PC-3 (cell line): ENCODE data around the gene CYP27C1. TPM values are rescaled to one million over a fixed set of nuclear protein-coding genes. Genes with fewer than 3 reads are reported as not detected.

Experiments
- ATAC-seq: fragments of 200-7000 bp; cut with Tn5 transposase; 2 replicates; pipeline ENCODE4 v1.9.1; 2020; ENCODE audit warnings: mild to moderate bottlenecking, moderate library complexity
- BruUV-seq: library from RNA; stranded (reverse); fragments of 400-500 nt; replicated peaks from 2 replicates; lab custom pipeline; 2021; lab: Mats Ljungman, UMichigan
- CTCF ChIA-PET: fragments of 300-600 bp; sonication (Branson Sonifier 250); formaldehyde crosslinking; loops from one replicate; lab custom pipeline; 2022; ENCODE audit warnings: antibody characterized with exemption; lab: Charles Lee
- POLR2A ChIA-PET: fragments of 300-600 bp; sonication (Branson Sonifier 250); formaldehyde crosslinking; loops from one replicate; lab custom pipeline; 2022; ENCODE audit warnings: antibody characterized with exemption; ENCODE audit not compliant: unreplicated experiment; lab: Charles Lee
- DNase-seq: peaks from one replicate; pipeline ENCODE4 v3.0.0-alpha.2; 2015
- H2AFZ ChIP-seq: fragments of 300-600 bp; sonication (generic); 2 replicates; pipeline ENCODE4 v1.6.0; 2016; ENCODE audit warnings: antibody characterized with exemption, low read length
- H3F3A ChIP-seq: fragments of 300-600 bp; sonication (generic); one replicate; pipeline ENCODE4 v1.6.0; 2017; ENCODE audit warnings: antibody characterized with exemption, low read length, control low read depth, mild to moderate bottlenecking; ENCODE audit not compliant: unreplicated experiment
- H3K27ac ChIP-seq: fragments of 300-600 bp; sonication (generic); 2 replicates; pipeline ENCODE4 v1.5.1; 2016; ENCODE audit warnings: mild to moderate bottlenecking, low read length
- H3K27me3 ChIP-seq: fragments of 300-600 bp; sonication (generic); 2 replicates; pipeline ENCODE4 v1.6.1; 2016; ENCODE audit warnings: low read length, mixed read lengths
- H3K36me3 ChIP-seq: fragments of 300-600 bp; sonication (generic); 2 replicates; pipeline ENCODE4 v1.6.1; 2016; ENCODE audit warnings: low read depth, mixed run types, low read length, mixed read lengths
- H3K4me1 ChIP-seq: fragments of 300-600 bp; sonication (generic); 2 replicates; pipeline ENCODE4 v1.5.1; 2016; ENCODE audit warnings: low read length; ENCODE audit not compliant: insufficient read depth
- H3K4me2 ChIP-seq: fragments of 300-600 bp; sonication (generic); 2 replicates; pipeline ENCODE4 v1.6.0; 2016; ENCODE audit warnings: low read length
- H3K4me3 ChIP-seq: fragments of 300-600 bp; sonication (generic); 2 replicates; pipeline ENCODE4 v1.5.1; 2016; ENCODE audit warnings: mild to moderate bottlenecking, low read length, mixed read lengths
- H3K79me2 ChIP-seq: fragments of 300-600 bp; sonication (generic); 2 replicates; pipeline ENCODE4 v1.6.1; 2017; ENCODE audit warnings: low read length, mixed read lengths
- H3K9ac ChIP-seq: fragments of 300-600 bp; sonication (generic); 2 replicates; pipeline ENCODE4 v1.6.0; 2016; ENCODE audit warnings: mild to moderate bottlenecking, low read length
- H3K9me2 ChIP-seq: fragments of 300-600 bp; sonication (generic); replicated peaks from 2 replicates; pipeline ENCODE4 v1.6.1; 2016; ENCODE audit warnings: mixed run types, low read length, mixed read lengths
- H3K9me3 ChIP-seq: fragments of 300-600 bp; sonication (generic); 2 replicates; pipeline ENCODE4 v1.6.1; 2016; ENCODE audit warnings: low read length, mixed read lengths
- H4K20me1 ChIP-seq: fragments of 300-600 bp; sonication (generic); 2 replicates; pipeline ENCODE4 v1.6.1; 2016; ENCODE audit warnings: low read length, mixed read lengths
- CTCF ChIP-seq: fragments of 300-600 bp; sonication (generic); conservative IDR thresholded peaks from 2 replicates; pipeline ENCODE4 v1.5.1; 2017; ENCODE audit warnings: antibody characterized with exemption, low read depth, mild to moderate bottlenecking, low read length
- EZH2 ChIP-seq: fragments of 300-600 bp; sonication (generic); IDR thresholded peaks from one replicate; pipeline ENCODE4 v1.6.1; 2017; ENCODE audit warnings: antibody characterized with exemption, mild to moderate bottlenecking, low read length; ENCODE audit not compliant: unreplicated experiment
- EZH2phosphoT487 ChIP-seq: fragments of 300-600 bp; sonication (generic); IDR thresholded peaks from 2 replicates; pipeline ENCODE4 v1.6.1; 2018; ENCODE audit warnings: mild to moderate bottlenecking, antibody characterized with exemption, low read length, borderline replicate concordance
- intact Hi-C: fragments of 100-400 bp; cut with micrococcal nuclease; formaldehyde crosslinking; loops from 2 replicates; pipeline ENCODE4 v1.9.0; 2023
- total RNA-seq: library from RNA; depleted of rRNA; stranded (reverse); fragments of >200 nt; gene quantifications from 2 replicates; pipeline ENCODE4 v1.2.3, GENCODE V29; 2014

CYP27C1 gene
- total RNA-seq, 1 experiment from 2014 or later = 0.36 TPM

- H3K27ac ChIP-seq = no peak overlapping the region
- H3K36me3 ChIP-seq = no peaks in the 10 kb centered on the region
- TF ChIP-seq CTCF (no peak), EZH2phosphoT487 (no peak), EZH2 (no peak)
- ATAC-seq = no peak
- no peak overlapping the region for H3K9ac ChIP-seq
- POLR2A ChIA-PET = no interaction called here
- no TSS peak for BruUV-seq
- no peaks in the 10 kb centered on the region for H3K27me3 ChIP-seq
- H3K9me3 ChIP-seq = no peaks in the 10 kb centered on the region
- H2AFZ ChIP-seq = no peak overlapping the region
- no peak overlapping the region for H3K4me2 ChIP-seq
- no peaks in the 10 kb centered on the region for H4K20me1 ChIP-seq
- no peaks in the 10 kb centered on the region for H3F3A ChIP-seq
- no peak for DNase-seq
- intact Hi-C loops = no loop called here
- no peaks in the 10 kb centered on the region for H3K9me2 ChIP-seq
- H3K4me1 ChIP-seq = no peaks in the 10 kb centered on the region
- no peak overlapping the region for H3K4me3 ChIP-seq
- CTCF ChIA-PET = no interaction called here
- no peaks in the 10 kb centered on the region for H3K79me2 ChIP-seq
Observed at GRCh38 chr2:127137741-127138140, 82.4 kb downstream of the CYP27C1 start.

- H3K9me2 ChIP-seq = no peaks in the 10 kb centered on the region
- no peaks in the 10 kb centered on the region for H3F3A ChIP-seq
- no peak overlapping the region for H3K9ac ChIP-seq
- no peaks in the 10 kb centered on the region for H3K36me3 ChIP-seq
- H3K4me3 ChIP-seq = no peak overlapping the region
- no peak overlapping the region for H3K27ac ChIP-seq
- TF ChIP-seq EZH2 (no peak), CTCF (no peak), EZH2phosphoT487 (no peak)
- intact Hi-C loops = no loop called here
- no TSS peak for BruUV-seq
- CTCF ChIA-PET = no interaction called here
- H3K4me1 ChIP-seq = no peaks in the 10 kb centered on the region
- no peak for DNase-seq
- no peaks in the 10 kb centered on the region for H4K20me1 ChIP-seq
- H3K4me2 ChIP-seq = no peak overlapping the region
- H3K9me3 ChIP-seq = no peaks in the 10 kb centered on the region
- no peaks in the 10 kb centered on the region for H3K79me2 ChIP-seq
- no peak overlapping the region for H2AFZ ChIP-seq
- no peak for ATAC-seq
- POLR2A ChIA-PET = no interaction called here
- H3K27me3 ChIP-seq = no peaks in the 10 kb centered on the region
Observed at GRCh38 chr2:127137225-127137624, 82.9 kb downstream of the CYP27C1 start.

- no peak for ATAC-seq
- no peak overlapping the region for H3K9ac ChIP-seq
- H3K4me3 ChIP-seq = no peak overlapping the region
- no peaks in the 10 kb centered on the region for H3K4me1 ChIP-seq
- H3K9me2 ChIP-seq = no peaks in the 10 kb centered on the region
- no peak overlapping the region for H3K27ac ChIP-seq
- H3K9me3 ChIP-seq = no peaks in the 10 kb centered on the region
- no peak for DNase-seq
- no peaks in the 10 kb centered on the region for H4K20me1 ChIP-seq
- no peaks in the 10 kb centered on the region for H3K79me2 ChIP-seq
- intact Hi-C loops = no loop called here
- no TSS peak for BruUV-seq
- TF ChIP-seq EZH2 = no peak
- no peak for TF ChIP-seq EZH2phosphoT487
- no peak for TF ChIP-seq CTCF
- H3K36me3 ChIP-seq = no peaks in the 10 kb centered on the region
- H3K4me2 ChIP-seq = no peak overlapping the region
- no peaks in the 10 kb centered on the region for H3F3A ChIP-seq
- H3K27me3 ChIP-seq = no peaks in the 10 kb centered on the region
- POLR2A ChIA-PET = no interaction called here
- CTCF ChIA-PET = no interaction called here
- H2AFZ ChIP-seq = no peak overlapping the region
Observed at GRCh38 chr2:127134833-127135830, 85.0 kb downstream of the CYP27C1 start.
